Measurements from ENCODE around the gene DSTN. TPM values are rescaled to one million over a fixed set of nuclear protein-coding genes. Genes with fewer than 3 reads are reported as not detected.

Gene DSTN
- total and polyA plus RNA-seq, 2 of the 4 experiments (the other 2 are of a cell fraction) = 221 to 269 TPM

DNA sequence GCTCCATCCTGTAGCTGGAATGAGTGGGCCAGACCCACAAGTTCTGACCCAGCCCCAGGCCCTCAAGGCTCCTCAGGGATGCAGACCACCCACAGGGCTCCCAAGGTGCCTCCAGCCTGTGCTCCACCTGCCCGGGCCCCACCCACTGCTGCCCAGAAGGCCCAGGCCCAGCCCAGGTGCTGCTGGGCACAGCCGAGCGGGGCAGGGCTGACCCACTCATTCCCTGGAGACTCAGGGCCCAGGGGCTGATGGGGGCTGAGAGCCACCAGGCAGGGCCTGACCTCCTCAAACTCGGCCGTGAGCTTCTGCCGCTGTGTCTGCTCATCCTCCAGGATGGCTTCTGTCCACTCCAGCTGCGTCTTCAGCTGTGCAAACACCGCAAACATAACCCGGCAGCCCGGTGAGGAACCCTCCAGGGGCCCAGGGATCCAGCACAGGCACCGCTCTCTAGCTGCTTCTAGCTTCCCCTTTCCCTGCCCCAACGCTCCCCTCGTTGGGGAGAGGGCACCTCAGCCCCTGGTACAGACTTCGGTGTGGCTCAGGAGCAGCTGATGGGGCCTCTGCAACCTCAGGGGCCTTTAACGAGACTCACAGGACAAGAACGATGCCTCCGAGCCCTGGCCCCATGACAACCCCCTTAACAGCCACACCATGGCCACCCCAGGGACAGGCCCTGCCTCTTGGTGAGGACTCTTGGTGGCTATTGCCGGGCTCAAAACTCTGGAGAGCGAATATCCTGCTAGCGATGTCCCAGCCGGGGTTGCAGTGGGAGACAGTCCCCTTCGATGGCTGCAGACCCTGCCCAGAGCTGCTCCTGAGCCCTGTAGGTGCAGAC, 46.0 kb downstream of the DSTN start (continued):
- TF ChIP-seq MAZ (IDR thresholded peaks at IDR 0.05; ENCODE audit: borderline replicate concordance, low read depth, low read length) = no peak

DNA sequence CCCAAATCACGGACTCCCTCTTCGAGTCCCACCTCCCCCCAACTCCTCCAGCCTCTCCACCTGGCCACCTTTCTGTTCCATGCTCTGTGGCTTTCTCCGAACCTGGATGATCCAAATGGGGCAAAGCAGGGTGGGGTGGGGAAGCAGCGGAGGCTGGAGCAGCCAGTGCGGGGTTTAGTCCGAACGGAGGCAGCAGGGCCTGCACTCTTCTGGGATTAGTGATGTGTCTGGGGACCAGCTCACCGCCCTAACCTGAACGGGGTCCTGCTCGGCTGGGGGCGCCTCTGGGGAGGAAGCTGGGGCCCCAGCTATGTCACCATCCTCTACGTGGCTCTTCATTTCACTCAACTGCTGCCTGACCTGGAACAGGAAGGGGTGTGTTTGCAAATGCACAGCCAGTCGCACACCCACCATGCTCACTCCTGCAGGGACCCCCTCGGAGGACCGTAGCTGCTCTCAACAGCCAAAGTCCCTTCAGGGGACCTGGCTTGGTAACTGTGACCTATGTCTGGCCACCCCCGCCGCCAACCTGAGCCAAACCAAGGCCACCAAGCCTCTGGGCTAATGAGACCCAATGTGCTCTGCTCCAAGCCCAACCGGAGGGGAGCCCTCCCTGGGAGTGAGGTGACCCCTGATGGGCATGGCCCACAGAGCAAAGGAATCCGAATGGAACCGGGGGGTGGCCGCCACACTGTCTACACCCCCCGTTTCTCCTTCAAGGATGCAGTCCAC, 46.8 kb downstream of the DSTN start:
- ChIA-PET CTCF (no interaction called here), POLR2A (ENCODE audit: unreplicated experiment) (no interaction called here)
- no peak overlapping the region for H2BK120ac ChIP-seq (ENCODE audit: low read depth, low read length)
- no peak for DNase-seq
- H3K9me3 ChIP-seq (ENCODE audit: control insufficient read depth, insufficient read depth, low read length) = no peaks in the 10 kb centered on the region
- H3K23ac ChIP-seq (ENCODE audit: low read depth, low read length) = no peak overlapping the region
- peaks cover 69% of the 10 kb centered on the region for H4K20me1 ChIP-seq (ENCODE audit: insufficient read depth, low read length)
- H3K27ac ChIP-seq (ENCODE audit: insufficient read depth, low read length) = no peak overlapping the region
- H3K4me3 ChIP-seq (ENCODE audit: insufficient read depth, low read depth, low read length) = no peak overlapping the region
- no peak overlapping the region for H4K5ac ChIP-seq (ENCODE audit: low read depth, low read length)
- no peak overlapping the region for H2AK5ac ChIP-seq (ENCODE audit: low read depth, low read length)
- H2AK9ac ChIP-seq (replicated peaks; ENCODE audit: low read depth, low read length, poor library complexity) = no peak overlapping the region
- in situ Hi-C loops (cut with MboI; ENCODE audit: low sequenced_read_pairs) (no loop called here), dilution Hi-C loops (cut with HindIII; ENCODE audit: low sequenced_read_pairs, unreplicated experiment) (no loop called here), intact Hi-C loops (cut with micrococcal nuclease) (loop anchor here (1.0 to 10.0 kb wide), 2 partner anchors 79 to 112 kb away; no protein-coding TSS in a partner anchor)
- H3K9me1 ChIP-seq (ENCODE audit: insufficient read depth, low read length) = no peaks in the 10 kb centered on the region
- BruUV-seq (replicated peaks) = no TSS peak
- TF ChIP-seq MAFK (IDR thresholded peaks at IDR 0.05; ENCODE audit: low read depth, low read length) (no peak), RAD21 (IDR thresholded peaks at IDR 0.05; ENCODE audit: low read length) (no peak)
- no peak overlapping the region for H4K91ac ChIP-seq (ENCODE audit: insufficient read depth, low read depth, low read length)
- H3K4me2 ChIP-seq (ENCODE audit: low read depth, low read length) = no peak overlapping the region
- H2BK15ac ChIP-seq (ENCODE audit: low read depth, low read length) = no peak overlapping the region
- H3K18ac ChIP-seq (ENCODE audit: low read depth, low read length) = no peak overlapping the region
- H3K79me1 ChIP-seq (ENCODE audit: low read depth in 1 of 2, low read length in 2 of 2) = peaks cover 2 to 58% of the 10 kb centered on the region in 2 experiments; a peak in 3 of 4 replicates
- no peak overlapping the region for H4K8ac ChIP-seq (ENCODE audit: low read depth in 2 of 2, low read length in 2 of 2)
- 98% methylated on average over 9 of the region's 22 CpGs; no CpG with 5 or more reads in 1 of the 2 experiments for WGBS, 2 experiments (ENCODE audit: extremely low coverage in 2 of 2, insufficient read length in 1 of 2)
- H3K4me1 ChIP-seq (ENCODE audit: control insufficient read depth, insufficient read depth, low read length) = no peaks in the 10 kb centered on the region; the same call in 1 of the 2 replicates
- ATAC-seq (ENCODE audit: low read depth) = no peak
- H3K4ac ChIP-seq (ENCODE audit: low read depth, low read length) = no peak overlapping the region
- H2BK5ac ChIP-seq (ENCODE audit: low read depth, low read length, poor library complexity, severe bottlenecking) = no peak overlapping the region
- H2AFZ ChIP-seq (replicated peaks; ENCODE audit: low read length, poor library complexity) = no peak overlapping the region
- peaks cover 85% of the 10 kb centered on the region for H3K36me3 ChIP-seq (ENCODE audit: control insufficient read depth, insufficient read depth, low read length)
- H3K27me3 ChIP-seq (ENCODE audit: control insufficient read depth, insufficient read depth, low read length) = no peaks in the 10 kb centered on the region
- no peak overlapping the region for H3K56ac ChIP-seq (ENCODE audit: extremely low read depth, insufficient read depth, low read length)
- H2BK20ac ChIP-seq (ENCODE audit: low read depth, low read length) = no peak overlapping the region
- H3K14ac ChIP-seq (replicated peaks; ENCODE audit: low read depth, low read length) = no peak overlapping the region
- no peak overlapping the region for H3K9ac ChIP-seq (ENCODE audit: low read depth, low read length)
